ENCODE results near the gene KHNYN.
"Not testable (repeated sequence)": the region's sequence is repeated elsewhere in the genome, so short reads cannot be mapped to it uniquely, and the experiment has no call there.

KHNYN gene

GRCh38 chr14:24436355-24437019 lies 6.7 kb downstream of the KHNYN start:
- DNase-seq (ENCODE audit: extremely low spot score, insufficient read length, low read depth): no peak
- FAIRE-seq: peak; percentile 76

DNA sequence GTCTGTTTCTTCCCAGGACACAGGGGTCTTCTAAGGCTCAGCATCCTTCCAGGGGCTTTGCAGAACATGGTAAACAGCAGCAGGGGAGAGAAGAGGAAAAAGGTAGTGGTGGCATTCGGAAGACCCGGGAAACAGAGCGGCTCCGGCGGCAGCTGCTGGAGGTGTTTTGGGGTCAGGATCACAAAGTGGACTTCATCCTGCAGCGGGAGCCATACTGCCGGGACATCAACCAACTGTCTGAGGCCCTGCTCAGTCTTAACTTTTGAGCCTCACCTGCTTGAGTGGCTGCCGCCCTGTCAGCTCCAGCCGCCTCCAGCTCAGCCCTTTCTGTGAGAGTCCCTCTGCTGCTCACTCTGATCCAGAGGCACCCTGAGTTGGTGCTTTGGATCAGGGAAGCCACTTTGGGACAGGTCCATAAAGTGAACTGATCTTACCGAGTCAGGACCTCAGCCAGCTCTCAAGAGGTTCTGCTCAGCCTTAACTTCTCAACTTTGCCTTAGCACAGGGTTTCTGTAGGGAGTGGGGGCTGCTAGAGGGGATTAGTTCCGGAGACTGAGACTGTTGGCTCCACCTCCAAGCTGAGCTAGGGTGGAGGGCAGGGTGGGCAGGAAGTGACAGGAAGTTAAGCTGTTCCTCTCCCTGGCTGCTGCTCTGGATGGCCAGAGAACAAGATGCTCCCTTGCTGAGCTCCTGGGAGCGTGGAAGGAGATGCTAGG lies 7.4 kb downstream of the KHNYN start:
- DNase-seq (ENCODE audit: extremely low spot score, insufficient read length, low read depth) (no peak), FAIRE-seq (no peak)

- FAIRE-seq (no peak), DNase-seq (ENCODE audit: extremely low spot score, insufficient read length, low read depth) (no peak)
These were observed 7.9 kb downstream of the KHNYN start for GRCh38 chr14:24437736-24438067.

- no peak for DNase-seq (ENCODE audit: extremely low spot score, insufficient read length, low read depth)
- no peak for FAIRE-seq
These were observed 8.7 kb downstream of the KHNYN start for GRCh38 chr14:24438223-24439097.

DNA sequence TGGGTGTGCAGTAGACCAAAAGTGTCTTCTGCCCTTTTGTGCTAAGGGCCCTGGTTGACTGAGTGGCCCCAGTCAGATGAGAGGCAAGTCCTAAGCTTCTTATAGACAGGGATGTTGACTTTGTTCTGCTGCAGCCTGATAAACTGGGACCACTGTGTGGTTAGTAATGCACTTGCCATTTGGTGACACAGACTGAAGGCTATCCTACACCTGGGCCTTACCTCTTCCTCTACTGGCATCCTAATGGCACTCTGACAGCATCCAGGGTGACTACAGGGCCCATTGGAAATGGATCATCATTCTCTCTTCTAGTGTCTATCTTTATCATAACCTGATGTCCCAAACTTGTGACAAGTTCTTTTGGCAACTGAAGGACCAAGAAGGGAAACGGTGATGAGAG lies 9.5 kb downstream of the KHNYN start:
- FAIRE-seq (no peak), DNase-seq (ENCODE audit: extremely low spot score, insufficient read length, low read depth) (no peak)

- DNase-seq (ENCODE audit: extremely low spot score, insufficient read length, low read depth) (no peak), FAIRE-seq (no peak)
These were observed 10.3 kb downstream of the KHNYN start for GRCh38 chr14:24439830-24440605.

GRCh38 chr14:24440606-24441399 lies 11.0 kb downstream of the KHNYN start:
- no peak for FAIRE-seq

DNA sequence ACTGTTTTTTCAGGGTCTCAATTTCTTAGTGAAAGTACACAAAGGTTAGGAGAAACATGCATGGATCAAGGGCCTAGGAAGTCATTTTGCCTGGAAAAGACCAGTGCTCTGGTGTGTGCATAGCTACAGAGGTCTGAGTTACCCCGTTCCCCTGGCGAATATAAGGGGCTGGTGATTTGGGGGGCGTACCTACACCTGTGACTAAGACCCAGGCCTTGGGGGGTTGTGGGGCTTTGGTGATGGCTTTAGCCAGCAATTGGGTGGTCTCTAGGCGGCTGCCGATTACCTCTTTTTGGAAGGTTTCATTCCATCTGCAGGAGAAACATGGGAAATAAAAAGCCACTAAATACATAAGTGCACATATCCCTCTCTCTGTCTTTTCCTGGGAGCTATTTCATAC lies 11.7 kb downstream of the KHNYN start:
- no peak for DNase-seq (ENCODE audit: extremely low spot score, insufficient read length, low read depth)
- FAIRE-seq: no peak

More at GRCh38 chr14:24440606-24441399, 11.0 kb downstream of the KHNYN start:
- no peak for DNase-seq (ENCODE audit: extremely low spot score, insufficient read length, low read depth)

DNA sequence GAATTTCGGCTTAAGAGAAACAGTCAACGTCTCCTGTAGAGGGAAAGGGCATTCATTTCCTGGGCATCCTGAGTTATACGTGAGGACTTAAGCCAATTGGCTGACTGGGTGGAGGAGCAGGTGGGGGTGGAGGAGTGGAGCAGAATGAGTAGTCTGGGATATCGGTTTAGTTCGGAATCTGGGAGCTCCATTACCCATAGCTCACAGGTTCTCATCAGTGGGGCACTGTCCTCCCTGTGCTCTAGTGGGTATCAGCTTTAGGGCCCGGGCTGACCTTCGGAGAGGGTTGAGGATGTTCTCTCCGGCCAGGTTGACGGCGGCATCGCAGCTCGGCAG lies 12.1 kb downstream of the KHNYN start:
- FAIRE-seq (no peak), DNase-seq (ENCODE audit: extremely low spot score, insufficient read length, low read depth) (no peak)

- FAIRE-seq (peak; percentile 99), DNase-seq (ENCODE audit: extremely low spot score, insufficient read length, low read depth) (peak; percentile 95)
These were observed 12.7 kb downstream of the KHNYN start, which contains the start of gene SDR39U1 for GRCh38 chr14:24442240-24443052. SDR39U1 (minus strand) TSS chr14:24442776; CDS start chr14:24442769, 7 bp downstream.

- no peak for DNase-seq (ENCODE audit: extremely low spot score, insufficient read length, low read depth)
- FAIRE-seq: no peak
These were observed 13.4 kb downstream of the KHNYN start for GRCh38 chr14:24443053-24443665.

GRCh38 chr14:24450828-24451227 lies 21.1 kb downstream of the KHNYN start:
- FAIRE-seq: not testable (repeated sequence)

DNA sequence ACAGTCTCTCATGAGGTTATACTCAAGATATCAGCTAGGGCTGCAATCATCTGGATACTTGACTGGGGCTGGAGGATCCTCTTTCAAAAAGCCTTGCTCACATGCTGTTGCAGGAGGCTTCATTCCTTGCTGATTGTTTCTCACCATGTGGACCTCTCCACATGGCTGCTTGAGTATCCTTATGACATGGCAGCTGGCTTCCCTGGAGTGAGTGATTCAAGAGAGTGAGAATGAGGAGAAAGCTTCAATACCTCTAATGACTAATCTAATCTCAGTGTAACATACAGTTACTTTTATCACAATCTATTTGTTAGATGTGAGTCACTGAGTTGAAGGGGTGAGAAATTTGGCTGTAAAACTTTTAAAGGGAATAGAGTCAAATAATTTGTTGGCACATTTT lies 27.2 kb downstream of the KHNYN start:
- no peak for FAIRE-seq
- no peak for DNase-seq (ENCODE audit: extremely low spot score, insufficient read length, low read depth)

More at GRCh38 chr14:24450828-24451227, 21.1 kb downstream of the KHNYN start:
- DNase-seq (ENCODE audit: extremely low spot score, insufficient read length, low read depth): not testable (repeated sequence)

DNA sequence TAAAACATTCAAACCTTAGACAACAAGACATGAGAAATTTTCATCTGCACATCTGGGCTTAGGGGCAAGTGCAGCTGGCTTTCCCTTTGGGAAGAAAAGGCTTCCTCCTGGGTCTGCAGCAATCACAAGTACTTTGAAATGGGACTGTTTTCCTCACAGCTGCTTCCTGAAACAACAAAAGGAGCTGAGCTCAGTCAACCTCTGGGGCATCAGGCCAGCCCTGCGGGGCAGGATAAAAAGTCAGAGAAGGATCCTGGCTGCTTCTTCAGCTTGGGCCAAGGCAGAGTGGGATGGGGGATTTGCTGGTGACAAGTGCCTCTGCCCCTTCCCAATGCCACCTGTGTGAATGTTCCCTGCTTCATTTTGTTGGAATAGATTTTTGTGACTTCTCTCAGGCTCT lies 29.0 kb downstream of the KHNYN start:
- no peak for DNase-seq (ENCODE audit: extremely low spot score, insufficient read length, low read depth)

DNA sequence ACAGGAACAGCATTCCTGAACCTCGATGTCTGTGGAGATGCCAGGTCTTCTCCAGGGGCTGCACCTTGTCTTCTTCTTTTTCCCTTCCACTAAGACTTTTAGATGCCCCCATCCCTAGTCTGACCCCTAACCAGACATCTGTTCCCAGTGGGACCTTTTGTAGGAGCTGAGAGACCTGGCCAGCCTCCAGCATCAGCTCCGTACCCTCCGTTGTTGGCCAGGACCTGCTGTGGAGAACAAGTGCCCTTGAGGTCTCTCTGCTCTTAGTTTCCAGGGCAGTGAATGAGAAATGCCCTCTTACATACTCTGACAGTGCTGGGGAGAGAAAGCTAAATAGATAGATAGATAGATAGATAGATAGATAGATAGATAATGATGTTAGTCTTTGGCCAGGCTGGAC lies 29.6 kb downstream of the KHNYN start:
- no peak for FAIRE-seq
- DNase-seq (ENCODE audit: extremely low spot score, insufficient read length, low read depth): no peak

More for the DNA sequence above, 29.0 kb downstream of the KHNYN start:
- no peak for FAIRE-seq

GRCh38 chr14:24461336-24461735 lies 31.6 kb downstream of the KHNYN start:
- FAIRE-seq: no peak

DNA sequence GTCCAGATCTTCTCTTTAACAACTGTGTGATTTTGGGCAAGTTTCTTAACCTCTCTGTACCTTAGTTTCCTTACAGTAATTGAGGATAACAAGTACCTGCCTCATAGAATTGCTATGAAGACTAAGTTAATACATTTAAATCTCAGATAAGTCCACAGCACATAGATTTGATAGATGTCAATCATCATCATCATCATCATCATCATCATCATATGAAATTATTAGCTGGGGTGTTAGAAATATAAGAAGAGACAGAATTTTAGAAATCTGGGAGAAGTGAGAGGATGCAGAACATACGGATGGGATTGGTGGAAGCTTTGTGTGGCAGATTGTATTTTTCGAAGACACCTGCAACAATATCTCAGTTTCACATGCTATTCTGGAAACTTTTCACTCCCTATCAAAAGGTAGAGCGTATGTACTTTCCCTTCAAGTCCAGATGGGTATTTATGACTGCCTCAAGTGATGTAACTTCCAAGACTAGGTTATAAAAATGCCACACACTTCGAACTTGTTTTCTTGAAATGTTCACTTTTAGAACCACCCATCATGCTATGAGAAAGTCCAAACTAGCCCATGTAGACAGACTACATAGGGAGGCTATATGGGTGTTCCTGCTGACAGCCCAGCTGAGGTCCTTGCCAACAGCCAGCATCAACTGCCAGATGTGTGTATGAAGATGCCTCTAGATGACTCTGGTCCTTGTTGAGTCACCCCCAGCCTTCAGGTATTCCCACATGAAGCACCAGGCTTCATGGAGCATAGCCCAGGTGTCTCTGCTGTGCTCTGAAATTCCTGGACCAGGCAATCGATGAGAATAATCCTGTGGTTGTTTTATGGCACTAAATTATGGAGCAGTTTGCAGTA lies 33.5 kb downstream of the KHNYN start:
- FAIRE-seq: no peak

More at GRCh38 chr14:24461336-24461735, 31.6 kb downstream of the KHNYN start:
- no peak for DNase-seq (ENCODE audit: extremely low spot score, insufficient read length, low read depth)

More for the DNA sequence above, 33.5 kb downstream of the KHNYN start:
- DNase-seq (ENCODE audit: extremely low spot score, insufficient read length, low read depth): no peak

Data from GM18507 (cell line).